ENCODE results near the gene ABI3. TPM values are rescaled to one million over a fixed set of nuclear protein-coding genes. Genes with fewer than 3 reads are reported as not detected.
A peak's percentile ranks its signal among the peaks of the same experiment; 100 is the strongest.

Gene ABI3
- total and polyA plus RNA-seq, 8 donors, result 6.5 to 23.8 (median 9.9) TPM

GRCh38 chr17:49225554-49226236 is 15.2 kb downstream of the ABI3 start:
- Histone ChIP-seq H3K27ac (no peak overlapping the region), H3K4me1 (peaks cover 9 to 46% of the 10 kb centered on the region in 2 donors), H3K36me3 (no peaks in the 10 kb centered on the region), H3K27me3 (peaks cover 37 to 85% of the 10 kb centered on the region in 2 donors), H3K4me3 (no peak overlapping the region), H3K9me3 (no peaks in the 10 kb centered on the region)
- ATAC-seq (no peak), DNase-seq (no peak)
- intact Hi-C loops (cut with DNase I), result no loop called here
- TF ChIP-seq CTCF (IDR thresholded peaks at IDR 0.05), result no peak

- no peak for DNase-seq
- Histone ChIP-seq H3K36me3 (no peaks in the 10 kb centered on the region), H3K4me1 (peaks cover 9 to 53% of the 10 kb centered on the region in 2 donors), H3K9me3 (no peaks in the 10 kb centered on the region), H3K27ac (no peak overlapping the region), H3K4me3 (no peak overlapping the region), H3K27me3 (peaks cover 37 to 90% of the 10 kb centered on the region in 2 donors)
- no peak for TF ChIP-seq CTCF (IDR thresholded peaks at IDR 0.05)
- no peak for ATAC-seq
- intact Hi-C loops (cut with DNase I), result no loop called here
These were observed 16.4 kb downstream of the ABI3 start for GRCh38 chr17:49226771-49227435.

- Histone ChIP-seq H3K27me3 (peaks cover 37 to 83% of the 10 kb centered on the region in 2 donors), H3K4me3 (no peak overlapping the region), H3K36me3 (no peaks in the 10 kb centered on the region), H3K9me3 (no peaks in the 10 kb centered on the region), H3K27ac (no peak overlapping the region), H3K4me1 (peaks cover 9 to 50% of the 10 kb centered on the region in 2 donors)
- TF ChIP-seq CTCF (IDR thresholded peaks at IDR 0.05), result peak; percentile 61 to 87
- DNase-seq, result peak in 3 of 4 donors; percentile 70 to 91 (median 74)
- intact Hi-C loops (cut with DNase I), result no loop called here
- peak; percentile 61 for ATAC-seq
These were observed 17.1 kb downstream of the ABI3 start for GRCh38 chr17:49227436-49228261.

- no peaks in the 10 kb centered on the region for H3K9me3 ChIP-seq
- H3K27me3 ChIP-seq, result peaks cover 24 to 67% of the 10 kb centered on the region in 2 donors
- H3K27ac ChIP-seq, result no peak overlapping the region
- intact Hi-C loops (cut with DNase I), result no loop called here
- H3K4me1 ChIP-seq, result peaks cover 9 to 34% of the 10 kb centered on the region in 2 donors
- no peaks in the 10 kb centered on the region for H3K36me3 ChIP-seq
- DNase-seq (no peak), ATAC-seq (no peak)
- no peak for TF ChIP-seq CTCF (IDR thresholded peaks at IDR 0.05)
- H3K4me3 ChIP-seq, result no peak overlapping the region
These were observed 18.7 kb downstream of the ABI3 start for GRCh38 chr17:49229076-49229804.
